VCaP (cell line): ENCODE measurements around the gene BARX1.

ENCODE experiments used
- H3K27ac ChIP-seq: fragments of 450-650 bp; 2 replicates; pipeline ENCODE4 v1.5.1; 2017
- CTCF ChIP-seq: fragments of 450-650 bp; conservative IDR thresholded peaks from 2 replicates; pipeline ENCODE4 v1.5.1; 2017; ENCODE audit warnings: mild to moderate bottlenecking, moderate library complexity

BARX1 gene

GRCh38 chr9:93955111-93955980 is at the start of gene BARX1:
BARX1 (minus strand) TSS chr9:93955355; CDS start chr9:93955146, 209 bp downstream.
- no peak for TF ChIP-seq CTCF
- no peak within 1 kb of the TSS for H3K27ac ChIP-seq

- no peak overlapping the region; the same call in 1 of the 2 replicates for H3K27ac ChIP-seq
- peak; percentile 87 for TF ChIP-seq CTCF
Measured at GRCh38 chr9:94002316-94003140, 47.4 kb upstream of the BARX1 start.

- no peak overlapping the region for H3K27ac ChIP-seq
- TF ChIP-seq CTCF, result no peak
Measured at GRCh38 chr9:93996863-93997262, 41.7 kb upstream of the BARX1 start.

GRCh38 chr9:93996367-93996766 is 41.2 kb upstream of the BARX1 start:
- no peak for TF ChIP-seq CTCF
- H3K27ac ChIP-seq, result no peak overlapping the region

- no peak overlapping the region for H3K27ac ChIP-seq
- no peak for TF ChIP-seq CTCF
Measured at GRCh38 chr9:93994545-93994944, 39.4 kb upstream of the BARX1 start.

- TF ChIP-seq CTCF, result no peak
- no peak overlapping the region for H3K27ac ChIP-seq
Measured at GRCh38 chr9:93994132-93994531, 39.0 kb upstream of the BARX1 start.

GRCh38 chr9:93992830-93993229 is 37.7 kb upstream of the BARX1 start:
- TF ChIP-seq CTCF, result no peak
- no peak overlapping the region for H3K27ac ChIP-seq
